Coronary artery (tissue), 2 donors: ENCODE results near the gene MAGI2.

ENCODE experiments used
- DNase-seq: peaks from one replicate; pipeline ENCODE4 v3.0.0-alpha.2; 2017; ENCODE audit warnings: low spot score
- H3K27ac ChIP-seq, 2 donors: fragments of 200-600 bp; sonication (generic); one replicate each; pipeline ENCODE4 v1.5.1; 2016 to 2019
- H3K4me3 ChIP-seq: fragments of 200-600 bp; sonication (generic); 2 replicates; pipeline ENCODE4 v1.5.1; 2016; ENCODE audit warnings: mild to moderate bottlenecking, moderate library complexity
- CTCF ChIP-seq: fragments of 200-600 bp; sonication (generic); IDR thresholded peaks from one replicate; pipeline ENCODE4 v1.5.1; 2019; ENCODE audit warnings: antibody characterized with exemption

The MAGI2 gene

GRCh38 chr7:78178319-78178718, 1275.1 kb downstream of the MAGI2 start:
- no peak for TF ChIP-seq CTCF
- Histone ChIP-seq H3K4me3 (no peak overlapping the region), H3K27ac (no peak overlapping the region)
- DNase-seq, result no peak

- Histone ChIP-seq H3K4me3 (peak overlapping the region; percentile 14), H3K27ac (peak overlapping the region; percentile 17 to 73)
- DNase-seq, result no peak
- TF ChIP-seq CTCF, result no peak
Measured at GRCh38 chr7:78176171-78176570, 1277.3 kb downstream of the MAGI2 start.

- no peak for TF ChIP-seq CTCF
- H3K4me3 ChIP-seq, result peak overlapping the region; percentile 14
- peak overlapping the region; percentile 17 to 73 for H3K27ac ChIP-seq
- DNase-seq, result no peak
Measured at GRCh38 chr7:78175330-78176100, 1278.0 kb downstream of the MAGI2 start.

GRCh38 chr7:78173666-78174065, 1279.8 kb downstream of the MAGI2 start:
- no peak overlapping the region for H3K4me3 ChIP-seq
- H3K27ac ChIP-seq, result peak overlapping the region; percentile 37 to 73
- no peak for DNase-seq
- no peak for TF ChIP-seq CTCF

GRCh38 chr7:78172933-78173591, 1280.4 kb downstream of the MAGI2 start:
- no peak overlapping the region for H3K4me3 ChIP-seq
- DNase-seq, result no peak
- no peak for TF ChIP-seq CTCF
- peak overlapping the region; percentile 37 to 44 for H3K27ac ChIP-seq

- no peak for TF ChIP-seq CTCF
- Histone ChIP-seq H3K4me3 (no peak overlapping the region), H3K27ac (peak overlapping the region in 1 of 2 donors; percentile 44)
- DNase-seq, result no peak
Measured at GRCh38 chr7:78172267-78172757, 1281.2 kb downstream of the MAGI2 start.
